ENCODE measurements around the gene USH2A.

USH2A gene

GRCh38 chr1:215650446-215651149 lies 772.6 kb downstream of the USH2A start:
- ChIA-PET CTCF (interaction anchor here (0.6 kb wide), 1 partner anchor 1035 kb away, joined by 4 read pairs; no protein-coding TSS in a partner anchor), POLR2A (no interaction called here)
- Histone ChIP-seq H3K36me3 (ENCODE audit: control insufficient read depth in 2 of 2, insufficient read depth in 1 of 2, low read length in 2 of 2) (no peaks in the 10 kb centered on the region), H3K9me3 (ENCODE audit: control insufficient read depth, insufficient read depth, low read depth, low read length) (no peaks in the 10 kb centered on the region), H3K27ac (ENCODE audit: extremely low read depth, low read depth, low read length) (no peak overlapping the region), H3K4me3 (ENCODE audit: low read depth, low read length) (no peak overlapping the region), H3K4me1 (ENCODE audit: control insufficient read depth, insufficient read depth, low read length) (no peaks in the 10 kb centered on the region)
- TF ChIP-seq, protein P1, sequence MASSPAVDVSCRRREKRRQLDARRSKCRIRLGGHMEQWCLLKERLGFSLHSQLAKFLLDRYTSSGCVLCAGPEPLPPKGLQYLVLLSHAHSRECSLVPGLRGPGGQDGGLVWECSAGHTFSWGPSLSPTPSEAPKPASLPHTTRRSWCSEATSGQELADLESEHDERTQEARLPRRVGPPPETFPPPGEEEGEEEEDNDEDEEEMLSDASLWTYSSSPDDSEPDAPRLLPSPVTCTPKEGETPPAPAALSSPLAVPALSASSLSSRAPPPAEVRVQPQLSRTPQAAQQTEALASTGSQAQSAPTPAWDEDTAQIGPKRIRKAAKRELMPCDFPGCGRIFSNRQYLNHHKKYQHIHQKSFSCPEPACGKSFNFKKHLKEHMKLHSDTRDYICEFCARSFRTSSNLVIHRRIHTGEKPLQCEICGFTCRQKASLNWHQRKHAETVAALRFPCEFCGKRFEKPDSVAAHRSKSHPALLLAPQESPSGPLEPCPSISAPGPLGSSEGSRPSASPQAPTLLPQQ (tag by site-specific recombination; IDR thresholded peaks at IDR 0.05): no peak
- TF ChIP-seq ZNF560 (tag by site-specific recombination; IDR thresholded peaks at IDR 0.05; ENCODE audit: borderline replicate concordance): no peak
- no peak for TF ChIP-seq ZNF2 (tag by site-specific recombination; IDR thresholded peaks at IDR 0.05)
- TF ChIP-seq, protein P2, sequence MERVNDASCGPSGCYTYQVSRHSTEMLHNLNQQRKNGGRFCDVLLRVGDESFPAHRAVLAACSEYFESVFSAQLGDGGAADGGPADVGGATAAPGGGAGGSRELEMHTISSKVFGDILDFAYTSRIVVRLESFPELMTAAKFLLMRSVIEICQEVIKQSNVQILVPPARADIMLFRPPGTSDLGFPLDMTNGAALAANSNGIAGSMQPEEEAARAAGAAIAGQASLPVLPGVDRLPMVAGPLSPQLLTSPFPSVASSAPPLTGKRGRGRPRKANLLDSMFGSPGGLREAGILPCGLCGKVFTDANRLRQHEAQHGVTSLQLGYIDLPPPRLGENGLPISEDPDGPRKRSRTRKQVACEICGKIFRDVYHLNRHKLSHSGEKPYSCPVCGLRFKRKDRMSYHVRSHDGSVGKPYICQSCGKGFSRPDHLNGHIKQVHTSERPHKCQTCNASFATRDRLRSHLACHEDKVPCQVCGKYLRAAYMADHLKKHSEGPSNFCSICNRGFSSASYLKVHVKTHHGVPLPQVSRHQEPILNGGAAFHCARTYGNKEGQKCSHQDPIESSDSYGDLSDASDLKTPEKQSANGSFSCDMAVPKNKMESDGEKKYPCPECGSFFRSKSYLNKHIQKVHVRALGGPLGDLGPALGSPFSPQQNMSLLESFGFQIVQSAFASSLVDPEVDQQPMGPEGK (tag by site-specific recombination; IDR thresholded peaks at IDR 0.05): no peak
- TF ChIP-seq ZNF571 (tag by site-specific recombination; IDR thresholded peaks at IDR 0.05): no peak
- TF ChIP-seq ZNF488 (tag by site-specific recombination; IDR thresholded peaks at IDR 0.05): no peak
- no peak for TF ChIP-seq INSM2 (tag by site-specific recombination; IDR thresholded peaks at IDR 0.05)
- no peak for TF ChIP-seq ZIC2 (tag by site-specific recombination; IDR thresholded peaks at IDR 0.05)
- no peak for TF ChIP-seq ZNF175 (tag by site-specific recombination; IDR thresholded peaks at IDR 0.05)
- TF ChIP-seq ZNF433 (tag by site-specific recombination; IDR thresholded peaks at IDR 0.05; ENCODE audit: low read depth): no peak
- TF ChIP-seq ZNF701 (tag by site-specific recombination; IDR thresholded peaks at IDR 0.05): no peak
- TF ChIP-seq ZBTB1 (tag by site-specific recombination; IDR thresholded peaks at IDR 0.05): no peak
- TF ChIP-seq, protein P3, sequence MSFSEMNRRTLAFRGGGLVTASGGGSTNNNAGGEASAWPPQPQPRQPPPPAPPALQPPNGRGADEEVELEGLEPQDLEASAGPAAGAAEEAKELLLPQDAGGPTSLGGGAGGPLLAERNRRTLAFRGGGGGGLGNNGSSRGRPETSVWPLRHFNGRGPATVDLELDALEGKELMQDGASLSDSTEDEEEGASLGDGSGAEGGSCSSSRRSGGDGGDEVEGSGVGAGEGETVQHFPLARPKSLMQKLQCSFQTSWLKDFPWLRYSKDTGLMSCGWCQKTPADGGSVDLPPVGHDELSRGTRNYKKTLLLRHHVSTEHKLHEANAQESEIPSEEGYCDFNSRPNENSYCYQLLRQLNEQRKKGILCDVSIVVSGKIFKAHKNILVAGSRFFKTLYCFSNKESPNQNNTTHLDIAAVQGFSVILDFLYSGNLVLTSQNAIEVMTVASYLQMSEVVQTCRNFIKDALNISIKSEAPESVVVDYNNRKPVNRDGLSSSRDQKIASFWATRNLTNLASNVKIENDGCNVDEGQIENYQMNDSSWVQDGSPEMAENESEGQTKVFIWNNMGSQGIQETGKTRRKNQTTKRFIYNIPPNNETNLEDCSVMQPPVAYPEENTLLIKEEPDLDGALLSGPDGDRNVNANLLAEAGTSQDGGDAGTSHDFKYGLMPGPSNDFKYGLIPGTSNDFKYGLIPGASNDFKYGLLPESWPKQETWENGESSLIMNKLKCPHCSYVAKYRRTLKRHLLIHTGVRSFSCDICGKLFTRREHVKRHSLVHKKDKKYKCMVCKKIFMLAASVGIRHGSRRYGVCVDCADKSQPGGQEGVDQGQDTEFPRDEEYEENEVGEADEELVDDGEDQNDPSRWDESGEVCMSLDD (tag by site-specific recombination; IDR thresholded peaks at IDR 0.05): no peak

GRCh38 chr1:215648957-215649356 lies 774.3 kb downstream of the USH2A start:
- Histone ChIP-seq H3K27ac (ENCODE audit: extremely low read depth, low read depth, low read length) (no peak overlapping the region), H3K9me3 (ENCODE audit: control insufficient read depth, insufficient read depth, low read depth, low read length) (no peaks in the 10 kb centered on the region), H3K4me1 (ENCODE audit: control insufficient read depth, insufficient read depth, low read length) (no peaks in the 10 kb centered on the region), H3K4me3 (ENCODE audit: low read depth, low read length) (no peak overlapping the region), H3K36me3 (ENCODE audit: control insufficient read depth in 2 of 2, insufficient read depth in 1 of 2, low read length in 2 of 2) (no peaks in the 10 kb centered on the region)
- ChIA-PET POLR2A (no interaction called here), CTCF (no interaction called here)
- TF ChIP-seq SP2 (tag by site-specific recombination; IDR thresholded peaks at IDR 0.05): no peak
- no peak for TF ChIP-seq ZNF514 (tag by site-specific recombination; IDR thresholded peaks at IDR 0.05)
- no peak for TF ChIP-seq REPIN1 (tag by site-specific recombination; IDR thresholded peaks at IDR 0.05; ENCODE audit: low read depth)
- TF ChIP-seq, protein P4, sequence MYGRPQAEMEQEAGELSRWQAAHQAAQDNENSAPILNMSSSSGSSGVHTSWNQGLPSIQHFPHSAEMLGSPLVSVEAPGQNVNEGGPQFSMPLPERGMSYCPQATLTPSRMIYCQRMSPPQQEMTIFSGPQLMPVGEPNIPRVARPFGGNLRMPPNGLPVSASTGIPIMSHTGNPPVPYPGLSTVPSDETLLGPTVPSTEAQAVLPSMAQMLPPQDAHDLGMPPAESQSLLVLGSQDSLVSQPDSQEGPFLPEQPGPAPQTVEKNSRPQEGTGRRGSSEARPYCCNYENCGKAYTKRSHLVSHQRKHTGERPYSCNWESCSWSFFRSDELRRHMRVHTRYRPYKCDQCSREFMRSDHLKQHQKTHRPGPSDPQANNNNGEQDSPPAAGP (tag by site-specific recombination; IDR thresholded peaks at IDR 0.05): no peak
- no peak for TF ChIP-seq ZNF341 (tag by site-specific recombination; IDR thresholded peaks at IDR 0.05; ENCODE audit: low read depth)
- no peak for TF ChIP-seq ZNF10 (tag by site-specific recombination; IDR thresholded peaks at IDR 0.05)
- TF ChIP-seq HOXD13 (CRISPR knock-in tag; IDR thresholded peaks at IDR 0.05; ENCODE audit: borderline replicate concordance): no peak
- TF ChIP-seq ZNF843 (tag by site-specific recombination; IDR thresholded peaks at IDR 0.05): no peak
- no peak for TF ChIP-seq ZNF239 (tag by site-specific recombination; IDR thresholded peaks at IDR 0.05)

Data from HEK293 (cell line).